HG03558 (cell line): ENCODE data around the gene GPC1.

Experiments
- ATAC-seq: cut with Tn5 transposase; IDR thresholded peaks from one replicate; pipeline ENCODE4 v1.9.1; 2021; ENCODE audit warnings: moderate number of reproducible peaks; ENCODE audit not compliant: unreplicated experiment; ENCODE audit errors: extremely low read depth

GPC1 gene

DNA sequence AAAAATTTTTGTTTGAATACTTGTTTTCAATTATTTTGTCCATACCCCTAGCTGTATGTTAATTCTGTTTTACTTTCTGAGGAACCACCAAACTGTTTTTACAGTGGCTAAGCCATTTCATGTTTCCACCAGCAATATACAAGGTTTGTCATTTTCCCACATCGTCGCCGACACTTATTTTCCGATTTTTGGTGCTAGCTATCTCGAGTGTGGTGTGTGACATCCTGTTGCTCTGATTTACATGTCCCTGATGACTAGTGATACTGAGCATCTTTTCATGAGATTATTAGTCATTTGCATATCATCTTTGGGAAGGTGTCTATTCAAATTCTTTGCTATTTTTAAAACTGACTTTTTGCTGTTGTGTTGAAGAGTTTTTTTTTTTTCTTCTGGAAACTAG, 7.2 kb upstream of the GPC1 start:
- no peak for ATAC-seq

DNA sequence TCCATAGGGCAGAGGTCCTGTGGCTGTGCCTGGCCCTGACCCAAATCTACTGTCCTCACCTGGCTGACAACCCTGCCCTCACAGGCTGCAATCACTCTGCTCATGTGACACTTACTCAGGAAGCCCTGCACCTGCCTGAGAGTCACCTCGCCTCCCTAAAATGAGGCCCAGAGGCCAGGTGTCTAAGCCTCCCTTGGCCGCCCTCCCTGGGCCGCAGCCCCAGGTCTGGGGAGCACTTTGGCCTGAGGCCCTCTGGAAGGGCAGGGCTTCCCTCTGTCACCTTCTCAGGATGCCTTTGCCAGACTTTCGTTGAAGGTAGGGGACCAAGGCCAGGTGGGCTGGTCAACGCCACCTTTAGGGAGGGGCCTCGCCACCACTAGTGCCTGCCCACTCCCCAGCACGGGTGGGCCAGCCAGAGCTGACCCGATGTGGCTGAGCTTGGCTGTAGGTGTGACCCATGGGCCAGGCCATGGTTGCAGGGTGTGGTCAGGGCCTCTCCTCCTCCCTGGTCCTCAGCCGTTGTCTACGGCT, 6.1 kb upstream of the GPC1 start:
- no peak for ATAC-seq

DNA sequence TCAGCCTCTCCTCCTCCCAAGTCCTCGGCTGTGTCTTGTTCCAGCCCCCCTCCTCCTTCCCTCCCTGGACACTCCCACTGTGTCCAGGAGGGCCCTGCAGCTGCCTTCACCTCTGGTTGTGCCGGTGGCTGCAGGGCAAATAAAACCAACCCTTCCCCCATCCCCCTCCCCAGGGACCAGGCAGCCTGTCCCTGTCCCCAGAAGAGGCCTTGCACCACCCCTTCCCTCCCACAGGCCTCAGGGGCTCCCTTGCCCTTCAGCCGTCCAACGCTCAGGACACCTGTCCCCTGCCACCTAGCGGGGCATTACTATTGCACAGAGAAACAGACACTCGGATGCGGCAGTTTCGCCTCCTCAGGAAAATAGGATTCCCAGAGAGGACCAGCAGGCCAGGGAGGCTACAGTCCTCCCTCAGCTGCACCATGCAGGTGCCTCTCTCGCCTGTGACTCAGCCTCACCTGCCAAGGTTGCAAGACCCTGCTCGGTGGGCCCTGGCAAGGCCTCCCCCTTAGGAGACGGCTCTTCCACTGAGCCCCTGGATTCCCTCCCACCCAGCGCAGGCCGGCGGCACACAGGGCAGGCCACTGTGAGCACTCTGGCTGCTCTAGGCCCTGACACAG, 5.5 kb upstream of the GPC1 start:
- no peak for ATAC-seq

DNA sequence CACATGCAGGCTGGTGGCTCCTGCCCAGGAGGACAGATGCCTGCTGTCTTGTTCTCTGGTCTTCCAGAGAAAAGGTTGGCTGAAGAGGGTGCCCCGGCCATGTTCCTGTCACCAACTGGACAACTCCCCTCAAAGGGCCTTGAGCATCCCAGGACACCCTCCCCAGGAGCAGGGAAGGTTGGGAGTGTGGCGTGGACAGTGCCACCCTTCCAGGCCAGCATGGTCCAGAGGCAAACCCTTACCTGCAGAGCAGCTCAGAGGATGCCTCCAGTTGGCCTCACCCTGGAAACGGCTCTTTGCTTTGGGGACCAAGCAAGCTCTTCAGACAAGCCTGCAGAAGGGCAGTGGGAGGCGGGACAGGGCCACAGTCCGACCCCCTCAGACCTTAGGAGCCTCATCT, 4.9 kb upstream of the GPC1 start:
- no peak for ATAC-seq

DNA sequence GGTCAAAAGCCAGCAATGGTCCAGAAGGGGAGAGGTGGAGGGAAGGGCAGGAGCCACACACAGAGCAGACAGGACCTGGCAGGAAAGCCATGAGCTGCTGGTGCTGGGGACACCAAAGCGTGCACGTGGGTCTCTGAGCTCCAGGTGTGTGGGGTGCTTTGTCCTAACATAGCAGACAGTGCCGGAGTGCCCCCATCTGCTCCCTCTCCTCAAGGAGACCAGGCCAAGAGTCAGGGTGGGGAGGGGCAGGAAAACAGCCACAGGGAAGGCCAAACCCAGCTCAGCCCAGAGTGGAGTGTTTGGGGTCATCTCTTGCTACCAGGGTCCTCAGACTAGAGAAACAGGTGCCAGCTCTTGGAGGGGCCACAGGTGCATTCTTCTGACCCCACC, 4.2 kb upstream of the GPC1 start:
- ATAC-seq = no peak

DNA sequence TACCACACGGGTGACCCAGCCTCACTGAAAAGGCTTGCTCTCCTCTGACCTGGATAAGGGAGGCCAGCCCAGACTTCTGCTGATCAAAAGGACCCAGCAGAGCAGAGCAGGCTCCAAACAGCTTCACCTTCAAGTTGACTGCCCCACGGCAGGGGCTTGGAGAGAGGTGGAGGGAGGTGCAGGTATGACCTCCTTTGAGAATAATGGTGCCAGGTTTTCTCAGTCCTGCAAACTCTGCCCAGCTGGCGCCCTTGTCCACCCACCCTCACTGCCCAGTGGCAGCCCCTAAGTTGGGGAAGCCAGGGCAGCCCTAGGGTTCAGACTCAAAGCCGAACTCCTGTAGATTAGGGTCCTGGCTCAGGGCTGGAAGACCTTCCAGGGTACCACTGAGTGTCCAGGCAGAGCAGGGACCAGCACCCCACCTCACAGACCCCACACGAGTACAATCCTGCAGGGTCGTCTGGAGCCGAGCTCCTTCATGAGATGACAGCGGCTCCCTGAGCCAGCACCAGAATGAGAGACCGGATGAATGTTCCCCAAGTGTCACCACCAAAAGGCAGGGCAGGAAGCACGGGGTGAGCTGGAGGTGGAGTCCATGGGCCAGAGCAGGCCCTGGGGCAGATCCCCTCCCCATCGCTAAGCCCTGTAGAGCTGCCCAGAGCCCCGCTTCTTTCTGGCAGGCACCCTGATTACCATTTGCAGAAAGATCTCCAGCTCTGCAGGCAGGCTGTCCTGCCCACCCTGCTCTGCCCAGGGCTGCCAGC, 3.6 kb upstream of the GPC1 start:
- no peak for ATAC-seq

DNA sequence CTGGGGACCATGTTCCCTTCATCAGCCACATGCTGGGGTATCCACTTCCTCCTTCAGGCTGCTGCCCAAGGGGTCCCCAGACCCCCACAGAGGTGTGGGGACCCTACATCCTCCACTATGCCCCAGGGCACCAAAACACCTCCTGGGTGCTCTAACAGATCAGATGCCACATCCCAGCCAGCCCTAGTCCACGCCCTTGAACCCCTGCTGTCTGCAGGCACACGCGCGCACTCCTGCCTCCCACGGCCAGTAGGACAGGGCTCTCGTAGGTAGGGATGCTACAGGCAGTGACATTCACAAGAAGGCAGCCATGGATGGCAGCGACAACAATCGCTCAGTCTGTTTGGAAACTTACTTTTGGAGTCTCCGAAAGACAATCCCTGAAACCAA, 3.0 kb upstream of the GPC1 start:
- ATAC-seq = no peak

DNA sequence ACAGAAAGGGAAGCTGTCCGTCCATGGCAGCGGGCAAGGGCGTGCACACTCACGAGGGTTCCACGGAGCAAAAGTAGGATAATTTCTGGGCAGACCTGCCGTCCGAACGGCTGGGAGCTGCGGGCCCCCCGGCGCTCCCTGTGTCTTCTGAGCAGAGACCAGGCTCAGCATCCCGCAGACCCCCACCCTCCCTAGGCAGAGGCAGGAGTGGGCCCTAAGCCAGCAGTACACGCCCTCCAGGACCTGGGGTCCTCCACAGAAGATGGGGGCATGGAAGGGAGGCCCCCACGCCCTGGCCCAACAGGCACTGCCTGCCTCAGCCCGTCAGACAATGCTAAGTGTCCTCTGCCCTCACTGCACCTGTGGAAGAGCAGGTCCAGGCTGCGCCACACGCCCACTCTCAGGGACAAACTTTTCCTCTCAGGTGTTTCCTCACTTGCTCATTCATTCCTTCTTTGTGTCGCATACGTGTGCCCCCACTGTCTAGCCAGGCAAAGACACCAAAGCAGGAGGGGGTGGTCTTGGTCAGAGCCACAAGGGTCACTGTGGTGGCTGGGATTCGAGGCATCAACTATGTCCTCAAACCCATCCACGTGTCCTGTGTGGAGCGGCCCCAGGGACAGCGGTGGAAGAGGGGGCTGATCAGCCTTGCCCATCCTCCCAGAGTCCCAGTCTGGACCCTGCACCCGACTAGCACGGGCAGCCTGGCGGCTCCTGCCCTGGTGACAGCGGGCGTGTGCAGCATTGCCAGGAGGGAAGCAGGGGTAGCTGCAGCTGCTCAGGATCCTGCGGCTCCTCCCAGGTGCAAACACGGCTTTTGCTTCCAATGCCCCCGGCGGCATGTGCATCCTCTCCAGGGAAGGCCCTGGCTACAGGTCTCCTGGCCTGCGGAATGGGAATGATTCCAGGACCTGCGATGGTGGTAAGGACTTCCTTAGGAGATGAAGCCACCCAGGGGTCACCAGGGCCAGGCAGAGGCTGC, 2.4 kb upstream of the GPC1 start:
- ATAC-seq = no peak

DNA sequence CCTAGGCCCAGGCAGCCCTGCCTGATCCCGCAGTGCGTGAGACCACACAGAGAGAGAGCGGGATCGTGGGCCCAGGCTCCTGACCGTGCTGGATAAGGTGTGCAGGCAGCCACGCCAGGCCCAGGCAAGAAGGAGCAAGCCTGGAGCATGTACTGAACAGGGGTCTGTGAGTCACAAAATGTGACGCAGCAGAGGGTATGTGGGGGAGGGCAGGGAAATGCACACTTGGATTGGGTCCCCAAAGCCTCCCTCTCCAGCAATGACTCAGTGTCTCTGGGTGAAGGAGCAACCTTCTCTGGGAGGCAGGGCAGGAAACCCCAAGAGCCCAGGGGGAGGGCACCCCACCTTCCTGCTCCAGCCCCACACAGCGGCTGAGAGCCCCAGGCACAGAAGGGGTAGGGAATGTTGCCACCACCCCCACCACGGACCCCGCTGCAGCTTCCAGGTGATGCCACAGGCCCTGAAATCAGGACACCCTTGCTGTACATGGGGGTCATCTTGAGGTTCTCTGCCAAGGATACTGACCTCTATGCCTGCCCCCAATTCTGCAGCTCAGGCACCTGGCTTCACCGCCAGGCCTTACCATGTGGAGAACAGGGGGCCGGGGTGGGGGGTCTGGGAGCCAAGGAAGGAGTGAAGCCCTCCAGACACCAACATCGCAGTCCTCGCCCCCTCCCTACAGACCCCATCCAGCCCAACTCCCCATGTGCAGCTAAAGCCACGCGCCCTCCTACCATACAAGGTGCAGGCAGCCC, 1.3 kb upstream of the GPC1 start:
- ATAC-seq = no peak

DNA sequence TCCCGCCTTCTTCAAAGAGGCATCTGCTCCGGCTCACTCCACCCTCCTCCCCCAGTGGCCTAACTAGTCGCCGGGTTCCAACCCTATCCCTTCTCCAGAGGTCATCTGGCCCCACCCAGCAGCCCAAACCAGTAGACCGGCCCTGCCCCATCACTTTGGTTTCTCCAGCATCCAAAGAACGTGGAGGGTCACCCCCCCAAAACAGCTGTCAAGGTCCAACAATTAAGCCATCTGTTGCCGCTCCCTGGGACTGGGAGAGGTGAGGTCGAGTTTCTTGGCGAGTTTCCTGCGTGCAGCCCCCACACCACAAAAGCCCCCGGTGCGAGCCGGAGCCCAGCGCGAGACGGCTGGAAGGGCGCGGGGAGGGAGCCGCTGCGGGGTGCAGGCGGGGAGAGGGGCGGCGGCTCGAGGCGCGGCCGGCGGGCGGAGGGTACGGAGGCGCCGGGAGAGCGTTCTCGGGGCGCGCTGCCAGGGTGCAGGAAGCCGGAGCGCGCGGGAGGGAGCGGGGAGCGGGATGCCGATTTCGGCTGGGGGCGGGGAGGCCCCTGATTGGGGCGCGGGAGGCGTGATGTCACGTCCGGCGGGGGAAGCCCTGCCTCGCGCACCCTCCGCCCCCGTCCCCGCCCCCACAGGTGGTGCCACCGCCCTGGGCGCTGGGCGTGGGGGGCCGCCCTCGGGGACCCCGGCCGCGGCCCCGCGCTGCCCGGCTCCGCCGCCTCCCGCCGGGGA, 571 bp upstream of the GPC1 start:
- no peak for ATAC-seq

DNA sequence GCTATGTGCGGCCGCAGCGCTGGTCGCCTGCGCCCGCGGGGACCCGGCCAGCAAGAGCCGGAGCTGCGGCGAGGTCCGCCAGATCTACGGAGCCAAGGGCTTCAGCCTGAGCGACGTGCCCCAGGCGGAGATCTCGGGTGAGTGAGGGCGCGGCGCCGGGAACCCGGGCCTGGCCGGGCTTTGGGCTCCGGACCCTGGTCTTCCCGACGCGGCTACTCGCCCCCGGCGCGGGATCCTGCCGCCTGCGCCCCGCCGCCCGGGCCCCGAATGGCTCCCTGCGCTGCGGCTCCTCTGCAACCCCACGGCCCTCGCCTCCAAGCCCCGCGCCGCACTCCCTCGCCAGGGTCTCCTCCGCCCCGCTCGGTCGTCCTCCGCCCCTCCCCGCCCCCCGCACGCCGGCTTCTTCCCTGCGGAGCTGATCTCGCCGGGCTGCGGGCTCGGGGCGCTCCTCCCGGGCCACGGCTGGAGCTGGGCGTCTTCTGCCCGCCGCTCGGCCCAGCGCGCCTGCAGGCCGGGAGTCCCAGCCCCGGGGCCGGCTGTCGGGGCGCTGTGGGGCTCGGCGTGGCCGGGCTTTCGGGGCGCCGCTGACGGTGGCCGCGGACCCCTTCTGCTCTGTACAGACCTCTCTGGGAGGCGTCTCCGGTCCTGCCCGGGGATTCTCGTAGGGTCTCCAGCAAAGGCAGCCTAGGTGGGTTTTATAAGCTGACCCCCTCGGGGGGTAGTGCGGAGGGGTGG, 652 bp downstream of the GPC1 start:
- no peak for ATAC-seq

DNA sequence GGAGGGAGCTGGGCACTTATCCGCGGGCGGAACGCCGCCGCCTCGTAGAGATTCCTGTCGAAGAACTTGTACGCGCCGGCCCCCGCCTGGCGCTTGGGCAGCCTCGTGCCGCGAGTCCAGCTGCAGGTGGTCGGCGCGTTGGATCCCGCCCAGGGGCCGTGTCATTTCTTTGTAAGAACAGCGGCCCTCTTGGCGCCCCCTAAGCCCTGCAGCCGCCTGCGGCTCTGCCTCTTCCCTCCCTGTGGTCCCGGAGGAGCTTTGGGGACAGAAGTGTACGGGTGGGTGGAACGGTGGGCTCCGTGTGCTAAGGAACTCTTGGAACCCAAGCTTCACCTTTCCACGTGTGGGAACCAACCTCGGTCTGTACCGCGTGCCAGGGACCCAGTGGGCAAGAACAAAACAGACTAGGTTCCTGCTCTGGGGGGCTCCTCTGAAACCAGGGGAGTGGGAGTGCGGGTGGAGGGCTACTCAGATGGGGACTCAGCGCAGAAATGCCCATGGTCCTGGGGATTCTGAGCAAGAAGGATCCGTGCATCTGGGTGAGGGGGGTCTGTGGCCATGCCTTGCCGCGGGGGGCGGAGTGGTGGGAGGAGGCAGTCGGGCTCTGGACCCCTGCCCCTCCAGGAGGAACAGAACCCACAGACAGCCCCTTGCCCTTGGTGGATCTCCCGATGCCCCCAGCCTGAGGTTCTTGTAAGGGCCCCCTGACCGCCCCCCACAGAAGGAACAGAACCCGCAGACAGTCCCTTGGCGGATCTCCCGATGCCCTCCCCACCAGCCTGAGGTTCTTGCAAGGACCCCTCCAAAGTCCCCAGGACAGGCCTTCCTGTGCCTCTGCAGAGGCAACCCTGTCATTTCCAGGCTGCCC, 1.5 kb downstream of the GPC1 start:
- no peak for ATAC-seq

DNA sequence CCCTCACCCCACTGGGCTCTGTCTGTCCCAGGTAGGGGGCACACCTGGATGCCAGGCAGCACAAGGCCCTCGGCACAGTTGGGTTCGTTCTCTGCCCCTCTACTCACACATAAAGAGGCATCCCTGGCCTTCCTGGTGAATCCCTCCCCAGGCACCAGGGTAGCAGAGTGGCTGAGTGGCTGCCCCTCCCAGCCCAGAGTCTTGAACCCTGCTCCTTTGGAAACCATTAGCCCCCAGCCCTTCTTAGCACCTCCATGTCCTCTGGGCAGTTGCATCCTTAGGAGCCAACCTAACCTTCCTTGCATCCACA, 2.0 kb downstream of the GPC1 start:
- ATAC-seq = no peak

DNA sequence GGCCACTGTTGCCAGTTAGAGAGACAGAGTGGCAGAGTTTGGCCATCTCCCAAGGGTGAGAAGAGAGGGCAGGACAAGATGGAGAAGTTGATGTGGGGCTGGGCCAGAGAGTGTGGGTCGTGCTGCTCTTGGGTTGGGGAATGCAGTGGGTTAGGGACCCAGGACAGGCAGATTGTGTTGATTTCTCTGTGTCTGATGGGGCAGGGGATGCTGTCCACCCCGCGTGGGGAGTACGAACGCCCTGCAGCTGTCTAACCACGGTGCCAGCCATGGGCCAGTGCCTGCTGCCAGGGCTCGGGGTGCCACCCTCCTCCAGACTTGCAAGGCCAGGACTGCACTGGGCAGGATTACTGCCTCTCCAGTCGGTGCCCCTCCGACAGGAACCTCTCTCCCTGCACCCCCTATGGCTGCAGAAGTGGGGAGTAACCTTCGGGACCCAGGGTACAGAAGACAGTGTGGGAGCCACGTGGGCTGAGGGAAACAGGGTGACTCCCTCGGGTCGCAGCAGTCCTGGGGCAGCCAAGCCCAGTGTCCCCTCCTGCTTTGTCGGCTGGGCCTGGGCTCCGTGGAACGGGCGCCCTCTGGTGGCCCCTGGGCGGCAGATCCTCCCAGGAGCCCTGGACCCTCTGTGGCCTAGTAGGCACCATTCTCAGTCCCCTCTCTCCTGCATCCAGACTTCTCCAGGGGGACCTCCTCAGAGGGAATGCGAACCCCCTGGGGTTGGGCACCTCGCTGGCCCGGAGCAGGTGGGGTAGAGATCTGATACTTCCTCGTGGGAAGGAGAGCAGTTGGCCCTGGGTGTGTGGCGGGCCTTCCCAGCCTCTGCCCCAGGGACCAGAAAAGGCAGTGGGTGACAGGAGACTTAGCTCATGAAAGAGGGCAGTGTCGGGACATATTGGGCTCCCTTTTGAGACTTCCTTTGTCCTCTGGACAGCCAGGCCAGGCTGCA, 2.7 kb downstream of the GPC1 start:
- ATAC-seq = no peak

DNA sequence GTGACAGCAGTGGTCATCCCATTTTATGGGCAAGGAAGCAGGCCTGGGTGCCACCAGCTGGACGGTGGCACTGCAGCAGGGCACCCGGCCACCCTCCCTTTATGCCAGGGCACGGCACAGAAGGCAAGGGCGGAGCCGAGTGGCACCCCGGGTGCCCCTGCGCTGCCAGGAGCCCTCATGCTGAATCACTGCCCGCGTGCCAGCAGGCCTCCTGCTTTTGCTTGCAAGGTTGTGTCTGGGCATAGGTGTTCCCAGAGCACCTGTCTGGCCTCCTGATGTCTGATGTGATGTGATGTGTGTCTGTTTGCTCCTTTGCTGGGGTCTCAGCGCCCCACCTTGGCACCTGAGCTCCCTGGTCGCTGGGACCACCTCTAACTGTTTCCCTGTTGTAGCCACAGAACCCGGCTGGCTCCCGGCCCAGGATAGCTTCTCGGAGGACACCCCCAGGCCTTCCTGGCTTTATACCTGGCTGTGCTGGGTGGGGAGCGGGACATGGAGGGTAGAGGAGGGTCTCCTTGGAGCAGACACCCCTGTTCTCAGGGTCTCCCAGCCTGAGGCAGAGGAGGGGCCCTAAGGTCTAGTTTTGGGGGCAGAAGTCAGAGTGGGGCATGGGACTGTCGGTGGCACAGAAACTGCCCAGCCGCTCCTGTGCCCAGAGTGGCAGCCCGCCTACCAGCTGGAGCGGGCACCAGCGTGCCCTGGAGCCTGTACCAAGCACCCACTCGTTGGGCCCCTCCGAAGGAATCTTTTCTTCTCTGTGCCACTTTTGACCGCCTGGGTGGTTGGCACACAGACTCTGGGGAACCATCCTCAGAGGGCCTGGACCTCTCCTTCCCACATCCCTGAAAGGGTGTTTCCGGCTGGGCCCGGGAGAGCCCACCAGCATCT, 3.6 kb downstream of the GPC1 start:
- ATAC-seq = no peak

DNA sequence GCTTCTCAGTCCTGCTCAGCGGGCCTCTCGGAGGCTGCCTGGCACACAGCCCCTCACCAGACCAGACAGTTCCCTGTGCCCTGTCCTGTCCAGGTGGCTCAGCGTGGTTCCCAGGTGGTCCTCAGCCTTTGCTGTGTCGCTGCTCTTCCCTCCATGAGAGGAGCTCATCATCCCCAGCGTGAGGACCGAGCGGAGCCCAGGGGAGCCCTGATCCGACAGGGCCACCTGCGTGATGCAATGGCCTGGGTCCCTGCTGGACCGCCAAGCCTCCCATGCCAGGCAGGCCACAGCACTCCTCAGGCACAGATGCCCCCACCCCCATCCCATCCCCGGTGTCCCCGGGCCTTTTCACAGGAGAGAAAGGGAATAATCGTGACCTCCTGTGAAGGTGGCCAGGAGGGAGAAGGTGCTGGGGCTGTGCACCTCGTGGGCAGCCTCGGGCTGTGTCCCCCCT, 4.3 kb downstream of the GPC1 start:
- no peak for ATAC-seq
